PFSK-1 (cell line): ENCODE data around the gene ANK2.

ENCODE experiments used
- POLR2AphosphoS5 ChIP-seq: IDR thresholded peaks from 2 replicates; pipeline ENCODE4 v1.6.1; 2012; ENCODE audit warnings: low read depth, mild to moderate bottlenecking, control low read depth, low read length, moderate library complexity
- REST ChIP-seq, 2 experiments: IDR thresholded peaks; 2 replicates each; pipeline versions ENCODE4 v1.6.1 to v1.8.0; 2011 to 2012; ENCODE audit warnings: low read depth in 2 of 2, low read length in 2 of 2, control low read depth in 1 of 2, inconsistent platforms in 1 of 2, mild to moderate bottlenecking in 1 of 2, moderate library complexity in 1 of 2; ENCODE audit not compliant: insufficient read depth in 1 of 2
- TAF1 ChIP-seq: IDR thresholded peaks from 2 replicates; pipeline ENCODE4 v1.6.1; 2012; ENCODE audit warnings: low read length, control low read depth, borderline replicate concordance; ENCODE audit not compliant: insufficient read depth

- TF ChIP-seq POLR2AphosphoS5 (no peak), TAF1 (no peak), REST (IDR thresholded peaks at IDR 0.05; ENCODE audit: insufficient read depth in 1 of 2, low read depth in 2 of 2, low read length in 2 of 2) (no peak)
These were observed 22.4 kb downstream of the ANK2 start for GRCh38 chr4:113071805-113072204.
